Omental fat pad (tissue), 4 donors: Measurements from ENCODE around the gene GPRC6A. TPM values are rescaled to one million over a fixed set of nuclear protein-coding genes. Genes with fewer than 3 reads are reported as not detected.

Experiments used
- ATAC-seq: fragments of 150-250 bp; one replicate; pipeline ENCODE4 v1.9.1; 2016; ENCODE audit warnings: mild to moderate bottlenecking, moderate library complexity; ENCODE audit not compliant: low FRiP score
- DNase-seq: peaks from one replicate; pipeline ENCODE4 v3.0.0-alpha.2; 2019; ENCODE audit warnings: low spot score
- CTCF ChIP-seq, 3 donors: fragments of 450-650 bp; IDR thresholded peaks; one replicate each; pipeline ENCODE4 v1.5.1; 2016 to 2017; ENCODE audit warnings: antibody characterized with exemption in 3 of 3, mild to moderate bottlenecking in 3 of 3, moderate library complexity in 2 of 3
- total RNA-seq, 4 donors: library from RNA; depleted of rRNA; stranded (reverse); fragments of >200 nt; gene quantifications; one replicate each; pipeline ENCODE4 v1.1.0, GENCODE V29; 2016

GPRC6A gene
- total RNA-seq, 4 donors from 2014 or later = not detected

- DNase-seq (no peak), ATAC-seq (no peak)
- no peak for TF ChIP-seq CTCF (IDR thresholded peaks at IDR 0.05)
Measured at GRCh38 chr6:116783852-116784251, 45.0 kb downstream of the GPRC6A start.

- ATAC-seq = no peak
- DNase-seq = no peak
- TF ChIP-seq CTCF (IDR thresholded peaks at IDR 0.05) = no peak
Measured at GRCh38 chr6:116779573-116780164, 49.2 kb downstream of the GPRC6A start.

- no peak for ATAC-seq
- DNase-seq = no peak
- no peak for TF ChIP-seq CTCF (IDR thresholded peaks at IDR 0.05)
Measured at GRCh38 chr6:116773886-116774285, 55.0 kb downstream of the GPRC6A start.

- TF ChIP-seq CTCF (IDR thresholded peaks at IDR 0.05) = no peak
- ATAC-seq (no peak), DNase-seq (no peak)
Measured at GRCh38 chr6:116772450-116772849, 56.4 kb downstream of the GPRC6A start.

- ATAC-seq (no peak), DNase-seq (no peak)
- TF ChIP-seq CTCF (IDR thresholded peaks at IDR 0.05) = no peak
Measured at GRCh38 chr6:116767715-116768114, 61.2 kb downstream of the GPRC6A start.

- TF ChIP-seq CTCF (IDR thresholded peaks at IDR 0.05) = no peak
- ATAC-seq = no peak
- no peak for DNase-seq
Measured at GRCh38 chr6:116766506-116767176, 62.2 kb downstream of the GPRC6A start.
